GM12878 (cell line): ENCODE data around the gene MMP12. TPM values are rescaled to one million over a fixed set of nuclear protein-coding genes. Genes with fewer than 3 reads are reported as not detected.

Experiments
- ATAC-seq: fragments of 200-7000 bp; cut with Tn5 transposase; 3 replicates; pipeline ENCODE4 v1.9.1; 2020; ENCODE audit warnings: mild to moderate bottlenecking, moderate library complexity
- BruUV-seq: library from RNA; stranded (reverse); fragments of 400-500 nt; replicated peaks from 2 replicates; lab custom pipeline; 2021; lab: Mats Ljungman, UMichigan
- CTCF ChIA-PET: fragments of 300-600 bp; sonication (Branson Sonifier 250); formaldehyde crosslinking; extraction: SDS; loops from one replicate; lab custom pipeline; 2021; ENCODE audit warnings: inconsistent platforms; lab: Yijun Ruan, JAX
- POLR2A ChIA-PET: fragments of 350-600 bp; formaldehyde crosslinking; extraction: SDS; loops from one replicate; lab custom pipeline; 2021; ENCODE audit warnings: inconsistent platforms; lab: Charles Lee
- RAD21 ChIA-PET: fragments of 300-600 bp; sonication (Branson Sonifier 250); formaldehyde crosslinking; loops from one replicate; lab custom pipeline; 2023; ENCODE audit warnings: antibody characterized with exemption; ENCODE audit not compliant: unreplicated experiment; lab: Charles Lee
- SMC1A ChIA-PET: fragments of 300-600 bp; sonication (Branson Sonifier 250); formaldehyde crosslinking; loops from one replicate; lab custom pipeline; 2023; ENCODE audit not compliant: unreplicated experiment, uncharacterized antibody; lab: Charles Lee
- DNase-seq: peaks from one replicate; pipeline ENCODE4 v3.0.0-alpha.2; 2011; ENCODE audit warnings: low read depth, low spot score
- FAIRE-seq: peaks from 3 replicates; lab custom pipeline; 2011; peaks lifted over from hg19 to GRCh38; lab: Jason Lieb, UNC
- H2AFZ ChIP-seq: 2 replicates; pipeline ENCODE4 v1.6.0; 2011; ENCODE audit warnings: low read depth, low read length, control low read depth; ENCODE audit not compliant: control insufficient read depth
- H3K27ac ChIP-seq: 2 replicates; pipeline ENCODE4 v1.5.1; 2011; ENCODE audit warnings: control low read depth; ENCODE audit not compliant: control insufficient read depth, insufficient read depth
- H3K27me3 ChIP-seq, 2 experiments: replicated peaks in 1 of 2; 2 replicates each; pipeline versions ENCODE4 v1.6.0 to v1.6.1; 2011; ENCODE audit warnings: low read length in 1 of 2; ENCODE audit not compliant: control insufficient read depth in 2 of 2, insufficient read depth in 2 of 2
- H3K36me3 ChIP-seq, 2 experiments: 2 replicates each; pipeline ENCODE4 v1.5.1; 2011; ENCODE audit warnings: low read length in 1 of 2; ENCODE audit not compliant: control insufficient read depth in 2 of 2, insufficient read depth in 2 of 2
- H3K4me1 ChIP-seq: 2 replicates; pipeline ENCODE4 v1.6.1; 2011; ENCODE audit warnings: mild to moderate bottlenecking, low read length, moderate library complexity, mixed read lengths; ENCODE audit not compliant: control insufficient read depth, insufficient read depth
- H3K4me2 ChIP-seq: 2 replicates; pipeline ENCODE4 v1.6.0; 2011; ENCODE audit warnings: control low read depth; ENCODE audit not compliant: control insufficient read depth, insufficient read depth
- H3K4me3 ChIP-seq: fragments of 200-600 bp; sonication (generic); 2 replicates; pipeline ENCODE4 v1.5.1; 2016
- H3K79me2 ChIP-seq: 2 replicates; pipeline ENCODE4 v1.6.0; 2011; ENCODE audit warnings: low read length; ENCODE audit not compliant: control insufficient read depth, insufficient read depth
- H3K9ac ChIP-seq: 2 replicates; pipeline ENCODE4 v1.8.0; 2011; ENCODE audit warnings: low read length, control low read depth, mixed read lengths; ENCODE audit not compliant: control insufficient read depth, insufficient read depth
- H3K9me3 ChIP-seq: replicated peaks from 3 replicates; pipeline ENCODE4 v1.5.1; 2011; ENCODE audit warnings: mild to moderate bottlenecking, low read length; ENCODE audit not compliant: control insufficient read depth, insufficient read depth
- H4K20me1 ChIP-seq: 2 replicates; pipeline ENCODE4 v1.6.0; 2011; ENCODE audit not compliant: control insufficient read depth, insufficient read depth
- ATF2 ChIP-seq: IDR thresholded peaks from 2 replicates; pipeline ENCODE4 v1.6.1; 2012; ENCODE audit warnings: low read length, inconsistent platforms
- BHLHE40 ChIP-seq, 2 experiments: fragments of 450-650 bp in 1 of 2; IDR thresholded peaks; 2 replicates each; pipeline ENCODE4 v1.6.1; 2011 to 2017; ENCODE audit warnings: low read depth in 2 of 2, borderline replicate concordance in 1 of 2, improper control_type of control experiment in 1 of 2, low read length in 1 of 2, mild to moderate bottlenecking in 1 of 2
- CHD1 ChIP-seq: IDR thresholded peaks from 2 replicates; pipeline ENCODE4 v1.6.1; 2012; ENCODE audit warnings: low read depth, low read length, improper control_type of control experiment
- FOXM1 ChIP-seq: IDR thresholded peaks from 2 replicates; pipeline ENCODE4 v1.6.1; 2012; ENCODE audit warnings: low read depth, mild to moderate bottlenecking, inconsistent platforms, low read length, moderate library complexity
- HDGF ChIP-seq: fragments of 450-650 bp; IDR thresholded peaks from 2 replicates; pipeline ENCODE4 v1.6.1; 2016; ENCODE audit warnings: antibody characterized with exemption
- NRF1 ChIP-seq: conservative IDR thresholded peaks from 2 replicates; pipeline ENCODE4 v1.6.1; 2011; ENCODE audit warnings: mild to moderate bottlenecking, low read depth, low read length, improper control_type of control experiment
- PAX8 ChIP-seq: fragments of 450-650 bp; IDR thresholded peaks from 2 replicates; pipeline ENCODE4 v1.6.1; 2017; ENCODE audit warnings: mild to moderate bottlenecking, moderate library complexity
- SMAD5 ChIP-seq: IDR thresholded peaks from 2 replicates; pipeline ENCODE4 v1.6.1; 2016; ENCODE audit warnings: antibody characterized with exemption, low read depth
- YY1 ChIP-seq: IDR thresholded peaks from 2 replicates; pipeline ENCODE4 v1.6.1; 2011; ENCODE audit warnings: low read depth, mild to moderate bottlenecking, low read length
- ZBTB11 ChIP-seq: fragments of 450-650 bp; formaldehyde crosslinking; IDR thresholded peaks from 2 replicates; pipeline ENCODE4 v1.5.0; 2022; ENCODE audit warnings: mild to moderate bottlenecking, missing genetic modification characterization
- ZBTB33 ChIP-seq: fragments of 450-650 bp; IDR thresholded peaks from 2 replicates; pipeline ENCODE4 v1.6.1; 2017; ENCODE audit warnings: mild to moderate bottlenecking
- WGBS: methylation state at CpG from one replicate; pipeline ENCODE4 v1.1.6; 2016; ENCODE audit warnings: low lambda C conversion rate; ENCODE audit not compliant: insufficient replicate concordance, insufficient coverage; ENCODE audit errors: missing lambda C conversion rate; 5-methylcytosine and 5-hydroxymethylcytosine counted together
- in situ Hi-C: fragments of 300-500 bp; cut with MboI; formaldehyde crosslinking; loops from 9 replicates; pipeline ENCODE4 v1.14.3; 2018; ENCODE audit warnings: mixed read lengths
- intact Hi-C: fragments of 100-400 bp; cut with micrococcal nuclease; formaldehyde crosslinking; loops from one replicate; pipeline ENCODE4 v1.14.2; 2022; ENCODE audit not compliant: unreplicated experiment
- polyA plus RNA-seq, 11 experiments: library from polyadenylated mRNA; depleted of rRNA in 4 of 11; unstranded in 6 of 11; stranded (reverse) in 5 of 11; fragments of >200 nt; fragmentation: Nextera tagmentation in 4 of 11; fragmentation: Illumina TruSeq in 1 of 11; extraction: Ambion mirVana in 4 of 11; extraction: Trizol in 1 of 11; gene quantifications; 1 replicate in 1 of 11; 2 replicates in 10 of 11; pipeline versions ENCODE4 v1.2.1 to v1.2.3, GENCODE V29; 2011 to 2016; ENCODE audit warnings: inconsistent platforms in 2 of 11, missing spikeins in 2 of 11, low read depth in 1 of 11
- total RNA-seq, 4 experiments: library from RNA; depleted of rRNA in 3 of 4; stranded (reverse); fragments of >200 nt in 3 of 4; fragmentation: Illumina TruSeq in 1 of 4; extraction: Trizol in 1 of 4; gene quantifications; 2 replicates each; pipeline versions ENCODE4 v1.2.1 to v1.2.3, GENCODE V29; 2013 to 2021

The MMP12 gene
- total and polyA plus RNA-seq, 10 of the 15 experiments (the other 5 are each of a cell fraction or from before 2014, with no cell fraction given) = 0.14 TPM; not detected in 9

GRCh38 chr11:102831128-102831488 is 43.7 kb downstream of the MMP12 start:
- Histone ChIP-seq H3K36me3 (no peaks in the 10 kb centered on the region), H3K4me3 (no peak overlapping the region)
- WGBS = 0% methylated on average over 2 of the region's 2 CpGs
- ATAC-seq = no peak
- BruUV-seq = no TSS peak
- TF ChIP-seq NRF1 (no peak), SMAD5 (no peak), FOXM1 (no peak), CHD1 (no peak), YY1 (no peak), ZBTB11 (CRISPR knock-in tag) (no peak), BHLHE40 (IDR thresholded peaks at IDR 0.05; ENCODE audit: borderline replicate concordance in 1 of 2, low read depth in 2 of 2, low read length in 1 of 2) (no peak), ATF2 (no peak), ZBTB33 (no peak), HDGF (no peak), PAX8 (no peak)
- TF ChIP-seq, all 136 proteins: peak for 0
- Histone ChIP-seq H3K27me3 (peaks cover 0 to 9% of the 10 kb centered on the region in 2 experiments; a peak in 2 of 4 replicates), H3K4me2 (no peak overlapping the region), H2AFZ (no peak overlapping the region), H3K9ac (no peak overlapping the region), H4K20me1 (no peaks in the 10 kb centered on the region), H3K4me1 (no peaks in the 10 kb centered on the region), H3K9me3 (no peaks in the 10 kb centered on the region), H3K79me2 (no peaks in the 10 kb centered on the region), H3K27ac (no peak overlapping the region)
- intact Hi-C loops (loop anchor here (1.0 kb wide), 1 partner anchor 110 kb away; no protein-coding TSS in a partner anchor), in situ Hi-C loops (no loop called here)
- CTCF ChIA-PET = interaction anchor here (0.6 to 6.0 kb wide), 27 partner anchors 12 to 272 kb away, joined by 3 to 53 read pairs (median 4); partner anchors contain the start of gene MMP3
- SMC1A ChIA-PET = interaction anchor here (0.6 to 3.8 kb wide), 14 partner anchors 9 to 226 kb away, joined by 3 to 28 read pairs (median 4); no protein-coding TSS in a partner anchor
- POLR2A ChIA-PET = no interaction called here
- RAD21 ChIA-PET = interaction anchor here (0.6 to 2.4 kb wide), 15 partner anchors 39 to 287 kb away, joined by 3 to 20 read pairs (median 4); no protein-coding TSS in a partner anchor
- DNase-seq (no peak), FAIRE-seq (no peak)
